Upper lobe of left lung (tissue), 6 donors: ENCODE measurements around the gene CRTAC1. TPM values are rescaled to one million over a fixed set of nuclear protein-coding genes. Genes with fewer than 3 reads are reported as not detected.

Experiments used
- ATAC-seq, 2 donors: fragments of 200-7000 bp; cut with Tn5 transposase; one replicate each; pipeline ENCODE4 v1.9.1; 2022; ENCODE audit warnings: mild to moderate bottlenecking in 2 of 2, moderate library complexity in 2 of 2; ENCODE audit not compliant: low FRiP score in 2 of 2
- DNase-seq, 2 donors: peaks; one replicate each; pipeline ENCODE4 v3.0.0-alpha.2; 2019 to 2020
- H3K27ac ChIP-seq, 4 donors: fragments of 200-600 bp; sonication (generic); one replicate each; pipeline ENCODE4 v1.5.1; 2016 to 2019
- H3K27me3 ChIP-seq, 4 donors: fragments of 200-600 bp; sonication (generic); one replicate each; pipeline ENCODE4 v1.5.1; 2017 to 2019
- H3K36me3 ChIP-seq, 4 donors: fragments of 200-600 bp; sonication (generic); one replicate each; pipeline ENCODE4 v1.5.1; 2016 to 2019
- H3K4me1 ChIP-seq, 4 donors: fragments of 200-600 bp; sonication (generic); one replicate each; pipeline ENCODE4 v1.5.1; 2018 to 2019
- H3K4me3 ChIP-seq, 4 donors: fragments of 200-600 bp; sonication (generic); one replicate each; pipeline ENCODE4 v1.5.1; 2017 to 2019; ENCODE audit warnings: mild to moderate bottlenecking in 2 of 4, moderate library complexity in 1 of 4
- H3K9me3 ChIP-seq, 4 donors: fragments of 200-600 bp; sonication (generic); one replicate each; pipeline ENCODE4 v1.5.1; 2018 to 2019
- EP300 ChIP-seq, 4 donors: sonication (generic); formaldehyde crosslinking; IDR thresholded peaks; one replicate each; pipeline ENCODE4 v1.5.1; 2017; ENCODE audit warnings: antibody characterized with exemption in 4 of 4, control low read depth in 2 of 4
- POLR2A ChIP-seq, 4 donors: fragments of 450-650 bp; IDR thresholded peaks; one replicate each; pipeline ENCODE4 v1.5.1; 2016 to 2017; ENCODE audit warnings: antibody characterized with exemption in 4 of 4, mild to moderate bottlenecking in 2 of 4
- POLR2AphosphoS5 ChIP-seq, 2 donors: sonication (generic); formaldehyde crosslinking; IDR thresholded peaks; one replicate each; pipeline ENCODE4 v1.5.1; 2017; ENCODE audit warnings: antibody characterized with exemption in 2 of 2
- WGBS, 2 donors: methylation state at CpG; one replicate each; pipeline ENCODE4 v1.1.5; 2017 to 2018; 5-methylcytosine and 5-hydroxymethylcytosine counted together
- total RNA-seq, 6 donors: library from RNA; depleted of rRNA in 4 of 6; stranded (reverse); fragments of >200 nt in 4 of 6; gene quantifications; one replicate each; pipeline versions ENCODE4 v1.1.0 to v1.2.1, GENCODE V29; 2016 to 2021
- TF ChIP-seq, protein P1 (sequence below), 6 experiments: fragments of 450-650 bp in 4 of 6; fragments of 200-600 bp in 2 of 6; sonication (generic) in 2 of 6; IDR thresholded peaks; one replicate each; pipeline ENCODE4 v1.5.1; 2016 to 2019; ENCODE audit warnings: antibody characterized with exemption in 6 of 6
- donor health status: DM: no; HTN: no; CAD: no; lungs with moderate emphysema.
- donor health status: DM: no; HTN: yes; CAD: no; lungs with severe emphysema.

Gene CRTAC1
- total RNA-seq, 6 donors from 2014 or later, result 40.6 to 123 (median 77.3) TPM

GRCh38 chr10:97852277-97852676, 178.1 kb downstream of the CRTAC1 start:
- TF ChIP-seq EP300 (IDR thresholded peaks at IDR 0.05) (no peak), POLR2A (IDR thresholded peaks at IDR 0.05) (no peak), POLR2AphosphoS5 (IDR thresholded peaks at IDR 0.05) (no peak)
- TF ChIP-seq, protein P1, sequence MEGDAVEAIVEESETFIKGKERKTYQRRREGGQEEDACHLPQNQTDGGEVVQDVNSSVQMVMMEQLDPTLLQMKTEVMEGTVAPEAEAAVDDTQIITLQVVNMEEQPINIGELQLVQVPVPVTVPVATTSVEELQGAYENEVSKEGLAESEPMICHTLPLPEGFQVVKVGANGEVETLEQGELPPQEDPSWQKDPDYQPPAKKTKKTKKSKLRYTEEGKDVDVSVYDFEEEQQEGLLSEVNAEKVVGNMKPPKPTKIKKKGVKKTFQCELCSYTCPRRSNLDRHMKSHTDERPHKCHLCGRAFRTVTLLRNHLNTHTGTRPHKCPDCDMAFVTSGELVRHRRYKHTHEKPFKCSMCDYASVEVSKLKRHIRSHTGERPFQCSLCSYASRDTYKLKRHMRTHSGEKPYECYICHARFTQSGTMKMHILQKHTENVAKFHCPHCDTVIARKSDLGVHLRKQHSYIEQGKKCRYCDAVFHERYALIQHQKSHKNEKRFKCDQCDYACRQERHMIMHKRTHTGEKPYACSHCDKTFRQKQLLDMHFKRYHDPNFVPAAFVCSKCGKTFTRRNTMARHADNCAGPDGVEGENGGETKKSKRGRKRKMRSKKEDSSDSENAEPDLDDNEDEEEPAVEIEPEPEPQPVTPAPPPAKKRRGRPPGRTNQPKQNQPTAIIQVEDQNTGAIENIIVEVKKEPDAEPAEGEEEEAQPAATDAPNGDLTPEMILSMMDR (IDR thresholded peaks at IDR 0.05), result no peak
- Histone ChIP-seq H3K36me3 (no peaks in the 10 kb centered on the region), H3K4me1 (peaks cover 10 to 20% (median 15%) of the 10 kb centered on the region in 4 donors), H3K27me3 (peaks cover 0 to 9% (median 2%) of the 10 kb centered on the region in 4 donors), H3K9me3 (no peaks in the 10 kb centered on the region), H3K4me3 (no peak overlapping the region), H3K27ac (no peak overlapping the region)
- 58 to 63% methylated on average over 3 of the region's 3 CpGs for WGBS, 2 donors
- ATAC-seq (no peak), DNase-seq (no peak)

DNA sequence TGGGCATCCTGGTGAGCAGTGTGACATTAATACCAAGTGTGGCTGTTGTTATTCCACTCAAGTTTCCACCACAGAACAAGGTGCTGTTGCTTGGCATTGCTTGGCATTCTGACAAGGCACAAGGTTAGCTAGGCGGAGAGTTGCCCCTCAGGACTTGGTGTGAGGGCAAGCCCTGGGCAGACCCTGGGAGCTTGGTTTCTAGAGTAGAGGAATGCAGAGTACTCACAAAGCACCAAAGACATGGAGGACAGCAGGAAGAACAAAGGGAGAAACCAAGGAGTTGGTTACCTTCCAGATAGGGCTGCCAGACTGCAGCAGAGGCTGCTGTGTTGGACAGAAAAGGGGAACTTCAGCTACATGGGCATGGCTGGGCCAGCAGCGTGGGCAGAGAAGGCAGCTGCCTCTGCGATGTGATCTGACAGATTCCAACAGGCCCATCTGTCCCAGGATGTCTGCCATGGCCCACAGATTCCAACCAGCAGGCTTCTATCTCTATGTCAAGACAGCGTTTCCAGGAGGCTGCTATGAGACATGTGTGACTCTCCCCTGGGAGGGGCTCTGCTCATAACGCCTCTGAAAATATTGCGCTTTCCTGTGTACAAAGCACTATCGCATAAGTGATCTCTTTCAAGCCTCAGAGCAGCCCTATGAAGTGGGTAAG, 178.9 kb downstream of the CRTAC1 start:
- 70 to 73% methylated on average over 7 of the region's 7 CpGs for WGBS, 2 donors
- ATAC-seq (no peak), DNase-seq (no peak)
- Histone ChIP-seq H3K27ac (no peak overlapping the region), H3K27me3 (peaks cover 0 to 9% (median 2%) of the 10 kb centered on the region in 4 donors), H3K4me3 (no peak overlapping the region), H3K9me3 (no peaks in the 10 kb centered on the region), H3K36me3 (no peaks in the 10 kb centered on the region), H3K4me1 (peaks cover 10 to 20% (median 15%) of the 10 kb centered on the region in 4 donors)
- no peak for TF ChIP-seq EP300 (IDR thresholded peaks at IDR 0.05)
- TF ChIP-seq POLR2AphosphoS5 (IDR thresholded peaks at IDR 0.05), result no peak
- no peak for TF ChIP-seq POLR2A (IDR thresholded peaks at IDR 0.05)
- TF ChIP-seq, protein P1 (IDR thresholded peaks at IDR 0.05), result no peak

GRCh38 chr10:97850446-97850845, 180.0 kb downstream of the CRTAC1 start:
- ATAC-seq (no peak), DNase-seq (no peak)
- Histone ChIP-seq H3K4me3 (peak overlapping the region in 3 of 4 donors; percentile 64 to 75 (median 68)), H3K27me3 (peaks cover 0 to 9% (median 2%) of the 10 kb centered on the region in 4 donors), H3K9me3 (no peaks in the 10 kb centered on the region), H3K4me1 (peaks cover 10 to 20% (median 15%) of the 10 kb centered on the region in 4 donors), H3K36me3 (no peaks in the 10 kb centered on the region), H3K27ac (no peak overlapping the region)
- TF ChIP-seq EP300 (IDR thresholded peaks at IDR 0.05) (no peak), POLR2AphosphoS5 (IDR thresholded peaks at IDR 0.05) (no peak), POLR2A (IDR thresholded peaks at IDR 0.05) (no peak)
- TF ChIP-seq, protein P1 (IDR thresholded peaks at IDR 0.05), result no peak
- 17 to 22% methylated on average over 7 to 13 of the region's 13 CpGs for WGBS, 2 donors

DNA sequence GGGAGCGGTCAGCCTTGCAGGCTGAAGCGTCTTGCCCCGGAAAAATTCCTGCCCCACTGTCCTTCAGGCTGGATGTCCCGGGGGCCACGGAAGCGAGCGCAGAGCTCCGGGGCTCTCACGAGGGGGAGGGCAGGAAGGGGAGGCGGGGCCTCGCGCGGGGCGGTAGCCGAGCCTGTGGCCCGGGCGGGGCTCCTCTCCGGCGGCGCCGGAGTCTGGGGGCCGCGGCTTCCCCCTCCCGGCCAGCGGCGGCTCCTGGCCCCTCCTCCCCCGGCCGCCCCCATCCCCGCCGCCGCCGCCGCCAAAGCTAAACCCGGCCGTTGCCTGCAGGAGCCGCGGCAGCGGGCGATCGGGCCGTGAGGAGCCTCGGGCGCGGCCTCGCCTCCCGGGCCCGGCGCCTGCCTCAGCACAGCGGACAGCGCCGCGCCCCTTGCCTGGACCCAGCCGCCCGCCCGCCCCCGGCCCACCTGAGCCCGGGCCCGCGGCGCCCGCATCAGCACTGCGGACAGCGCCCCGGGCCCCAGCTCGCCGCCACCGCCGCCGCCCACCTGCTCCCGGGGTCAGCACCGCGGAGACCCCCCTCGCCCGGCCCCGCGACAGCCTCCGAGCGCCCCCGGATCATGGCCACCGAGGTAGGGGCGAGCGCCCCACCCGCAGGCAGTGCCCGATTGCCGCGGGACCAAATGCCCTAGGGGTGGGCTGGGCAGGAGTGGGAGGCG, 180.6 kb downstream of the CRTAC1 start, which contains the start of gene GOLGA7B:
Gene GOLGA7B, plus strand, starts transcription at position 157 of the 716 bp plus-strand sequence. Its CDS starts 461 bp downstream, at position 618.
- TF ChIP-seq EP300 (IDR thresholded peaks at IDR 0.05) (no peak), POLR2AphosphoS5 (IDR thresholded peaks at IDR 0.05) (no peak), POLR2A (IDR thresholded peaks at IDR 0.05) (no peak)
- TF ChIP-seq, protein P1 (IDR thresholded peaks at IDR 0.05), result no peak
- Histone ChIP-seq H3K27ac (peak within 1 kb of the TSS in 1 of 4 donors; percentile 35), H3K36me3 (no peaks in the 10 kb centered on the region), H3K4me3 (peak within 1 kb of the TSS; percentile 63 to 75 (median 66)), H3K27me3 (peaks cover 0 to 9% (median 2%) of the 10 kb centered on the region in 4 donors), H3K9me3 (no peaks in the 10 kb centered on the region), H3K4me1 (peaks cover 10 to 20% (median 15%) of the 10 kb centered on the region in 4 donors)
- DNase-seq, result peak; percentile 50 to 91
- ATAC-seq, result peak; percentile 64 to 76
- 2% methylated on average over 12 to 19 of the region's 87 CpGs for WGBS, 2 donors
